K562 (cell line): ENCODE data around the gene DNAJB12. TPM values are rescaled to one million over a fixed set of nuclear protein-coding genes. Genes with fewer than 3 reads are reported as not detected.
A peak's percentile ranks its signal among the peaks of the same experiment; 100 is the strongest.

Experiments
- ARID2 ChIP-seq: fragments of 450-650 bp; IDR thresholded peaks from 2 replicates; pipeline ENCODE4 v1.6.1; 2017; ENCODE audit warnings: antibody characterized with exemption, mild to moderate bottlenecking
- BRCA1 ChIP-seq, 2 experiments: fragments of 450-650 bp in 1 of 2; sonication (generic) in 1 of 2; formaldehyde crosslinking in 1 of 2; IDR thresholded peaks; 2 replicates each; pipeline versions ENCODE4 v1.5.0 to v1.6.1; 2017 to 2020; ENCODE audit warnings: mild to moderate bottlenecking in 1 of 2, missing genetic modification reagents in 1 of 2
- EHMT2 ChIP-seq: fragments of 450-650 bp; IDR thresholded peaks from 2 replicates; pipeline ENCODE4 v1.6.1; 2018; ENCODE audit warnings: antibody characterized with exemption
- EP300 ChIP-seq: IDR thresholded peaks from 2 replicates; pipeline ENCODE4 v1.6.1; 2012; ENCODE audit warnings: low read length, improper control_type of control experiment
- ERF ChIP-seq: fragments of 450-650 bp; formaldehyde crosslinking; IDR thresholded peaks from 2 replicates; pipeline ENCODE4 v1.4.0; 2020; ENCODE audit warnings: mild to moderate bottlenecking, mixed read lengths
- HEY1 ChIP-seq: fragments of 250-450 bp; sonication (Bioruptor Pico); IDR thresholded peaks from 2 replicates; pipeline ENCODE4 v1.5.0; 2020; ENCODE audit warnings: mild to moderate bottlenecking, moderate library complexity, borderline replicate concordance
- IRF9 ChIP-seq: fragments of 450-650 bp; IDR thresholded peaks from 2 replicates; pipeline ENCODE4 v1.6.1; 2016; ENCODE audit warnings: missing biosample characterization, missing genetic modification characterization
- KAT7 ChIP-seq: sonication (generic); formaldehyde crosslinking; IDR thresholded peaks from 2 replicates; pipeline ENCODE4 v1.8.0; 2022; ENCODE audit warnings: missing genetic modification reagents, mild to moderate bottlenecking, borderline replicate concordance
- MAFK ChIP-seq: IDR thresholded peaks from 2 replicates; pipeline ENCODE4 v1.6.1; 2011; ENCODE audit warnings: low read length, improper control_type of control experiment
- MCM2 ChIP-seq: fragments of 450-650 bp; IDR thresholded peaks from 2 replicates; pipeline ENCODE4 v1.6.1; 2017; ENCODE audit warnings: low read depth, mild to moderate bottlenecking
- MLLT1 ChIP-seq, 2 experiments: fragments of 450-650 bp; IDR thresholded peaks; 2 replicates each; pipeline ENCODE4 v1.6.1; 2016
- SAFB2 ChIP-seq: fragments of 200-400 bp; formaldehyde crosslinking; IDR thresholded peaks from 2 replicates; pipeline ENCODE4 v1.6.1; 2018; ENCODE audit warnings: borderline replicate concordance, low read length, low read depth, moderate library complexity; ENCODE audit not compliant: severe bottlenecking
- SIN3A ChIP-seq, 2 experiments: fragments of 150-350 bp in 1 of 2; IDR thresholded peaks; 2 replicates each; pipeline ENCODE4 v1.6.1; 2011 to 2016; ENCODE audit warnings: borderline replicate concordance in 2 of 2, low read depth in 2 of 2, low read length in 2 of 2, mild to moderate bottlenecking in 2 of 2, moderate library complexity in 2 of 2; ENCODE audit not compliant: control insufficient read depth in 1 of 2
- SMARCB1 ChIP-seq: IDR thresholded peaks from 2 replicates; pipeline ENCODE4 v1.6.1; 2011; ENCODE audit warnings: improper control_type of control experiment, low read depth; ENCODE audit not compliant: insufficient read length
- SMARCC2 ChIP-seq: fragments of 450-650 bp; IDR thresholded peaks from 2 replicates; pipeline ENCODE4 v1.6.1; 2017; ENCODE audit warnings: antibody characterized with exemption, moderate library complexity, mild to moderate bottlenecking, low read depth
- TAL1 ChIP-seq: fragments of 450-650 bp; IDR thresholded peaks from 2 replicates; pipeline ENCODE4 v1.6.1; 2016; ENCODE audit warnings: mild to moderate bottlenecking
- WHSC1 ChIP-seq: IDR thresholded peaks from one replicate; pipeline ENCODE4 v1.6.1; 2012; ENCODE audit warnings: low read length, control low read depth, inconsistent platforms
- ZBED1 ChIP-seq: IDR thresholded peaks from 2 replicates; pipeline ENCODE4 v1.6.1; 2014
- ZBTB1 ChIP-seq: sonication (generic); formaldehyde crosslinking; IDR thresholded peaks from 2 replicates; pipeline ENCODE4 v1.8.1; 2023; ENCODE audit warnings: missing genetic modification reagents, low read depth, mild to moderate bottlenecking, borderline replicate concordance
- ZBTB12 ChIP-seq: fragments of 250-450 bp; sonication (Bioruptor Pico); IDR thresholded peaks from 2 replicates; pipeline ENCODE4 v1.4.0; 2020
- ZNF175 ChIP-seq: fragments of 200-800 bp; sonication (Bioruptor generic); IDR thresholded peaks from 2 replicates; pipeline ENCODE4 v1.6.1; 2016; ENCODE audit warnings: low read depth, mild to moderate bottlenecking, missing genetic modification characterization, missing compliant biosample characterization
- ZNF316 ChIP-seq: fragments of 450-650 bp; IDR thresholded peaks from 2 replicates; pipeline ENCODE4 v1.6.1; 2016
- ZNF449 ChIP-seq: fragments of 250-450 bp; sonication (Bioruptor Pico); IDR thresholded peaks from 2 replicates; pipeline ENCODE4 v1.8.0; 2022; ENCODE audit warnings: moderate library complexity, mild to moderate bottlenecking, inconsistent platforms
- ZNF57 ChIP-seq: fragments of 450-650 bp; formaldehyde crosslinking; IDR thresholded peaks from 2 replicates; pipeline ENCODE4 v1.4.0; 2020; ENCODE audit warnings: mild to moderate bottlenecking, moderate library complexity
- ZNF766 ChIP-seq: fragments of 200-800 bp; sonication (Bioruptor generic); conservative IDR thresholded peaks from 2 replicates; pipeline ENCODE4 v1.6.1; 2016; ENCODE audit warnings: missing genetic modification characterization, missing compliant biosample characterization
- polyA plus RNA-seq, 8 experiments: library from polyadenylated mRNA; depleted of rRNA in 4 of 8; stranded (reverse) in 5 of 8; unstranded in 3 of 8; fragments of >200 nt; fragmentation: Nextera tagmentation in 2 of 8; fragmentation: Illumina TruSeq in 1 of 8; extraction: Ambion mirVana in 2 of 8; extraction: Trizol in 1 of 8; gene quantifications; 2 replicates each; pipeline versions ENCODE4 v1.2.1 to v1.2.3, GENCODE V29; 2011 to 2014; ENCODE audit warnings: inconsistent platforms in 1 of 8, missing spikeins in 1 of 8
- total RNA-seq, 7 experiments: library from RNA; depleted of rRNA in 6 of 7; stranded (reverse); fragments of >200 nt in 6 of 7; fragmentation: Illumina TruSeq in 2 of 7; extraction: Trizol in 2 of 7; gene quantifications; 2 replicates each; pipeline versions ENCODE4 v1.2.1 to v1.2.3, GENCODE V29; 2011 to 2021; ENCODE audit warnings: low replicate concordance in 1 of 7

DNAJB12 gene
- total and polyA plus RNA-seq, 9 of the 15 experiments (the other 6 are each of a cell fraction or from before 2014, with no cell fraction given), result 3.5 to 31.5 (median 20.3) TPM

GRCh38 chr10:72321248-72322029, 33.3 kb downstream of the DNAJB12 start (continued):
- TF ChIP-seq BRCA1 (IDR thresholded peaks at IDR 0.05), result no peak
- no peak for TF ChIP-seq BRCA1 (CRISPR knock-in tag; IDR thresholded peaks at IDR 0.05)
- TF ChIP-seq WHSC1, result no peak
- no peak for TF ChIP-seq EHMT2
- TF ChIP-seq SAFB2, result no peak
- TF ChIP-seq ZNF57 (CRISPR knock-in tag), result no peak
- no peak for TF ChIP-seq MAFK
- no peak for TF ChIP-seq ZNF316
- TF ChIP-seq EP300, result peak; percentile 26; the same call in 1 of the 2 replicates
- no peak for TF ChIP-seq SIN3A (IDR thresholded peaks at IDR 0.05; ENCODE audit: borderline replicate concordance in 2 of 2, control insufficient read depth in 1 of 2, low read depth in 2 of 2, low read length in 2 of 2)
- peak; percentile 50; the same call in 1 of the 2 replicates for TF ChIP-seq ZBTB12 (CRISPR knock-in tag)
- no peak for TF ChIP-seq ERF (CRISPR knock-in tag)
- peak; percentile 68 for TF ChIP-seq ZNF175 (CRISPR knock-in tag)
- no peak for TF ChIP-seq ZNF449
- peak; percentile 21; the same call in 1 of the 2 replicates for TF ChIP-seq TAL1
- TF ChIP-seq ARID2, result no peak
- no peak for TF ChIP-seq SMARCB1
- no peak for TF ChIP-seq ZBED1
- TF ChIP-seq MCM2, result no peak
- TF ChIP-seq ZBTB1, result no peak; the same call in 1 of the 2 replicates
- TF ChIP-seq ZNF766, result peak; percentile 81; the same call in 1 of the 2 replicates
- TF ChIP-seq HEY1 (CRISPR knock-in tag), result no peak
- peak; percentile 93; the same call in 1 of the 2 replicates for TF ChIP-seq KAT7 (CRISPR knock-in tag)
- TF ChIP-seq MLLT1 (IDR thresholded peaks at IDR 0.05), result peak; percentile 32 to 68; a peak in 2 of 4 replicates
- no peak for TF ChIP-seq SMARCC2
- TF ChIP-seq IRF9 (tag), result peak; percentile 69
